HG03520 (cell line): Measurements from ENCODE around the gene MBNL1.
A peak's percentile ranks its signal among the peaks of the same experiment; 100 is the strongest.

Source experiments
- ATAC-seq: cut with Tn5 transposase; IDR thresholded peaks from one replicate; pipeline ENCODE4 v1.9.1; 2021; ENCODE audit warnings: mild to moderate bottlenecking, moderate library complexity; ENCODE audit not compliant: unreplicated experiment

MBNL1 gene

DNA sequence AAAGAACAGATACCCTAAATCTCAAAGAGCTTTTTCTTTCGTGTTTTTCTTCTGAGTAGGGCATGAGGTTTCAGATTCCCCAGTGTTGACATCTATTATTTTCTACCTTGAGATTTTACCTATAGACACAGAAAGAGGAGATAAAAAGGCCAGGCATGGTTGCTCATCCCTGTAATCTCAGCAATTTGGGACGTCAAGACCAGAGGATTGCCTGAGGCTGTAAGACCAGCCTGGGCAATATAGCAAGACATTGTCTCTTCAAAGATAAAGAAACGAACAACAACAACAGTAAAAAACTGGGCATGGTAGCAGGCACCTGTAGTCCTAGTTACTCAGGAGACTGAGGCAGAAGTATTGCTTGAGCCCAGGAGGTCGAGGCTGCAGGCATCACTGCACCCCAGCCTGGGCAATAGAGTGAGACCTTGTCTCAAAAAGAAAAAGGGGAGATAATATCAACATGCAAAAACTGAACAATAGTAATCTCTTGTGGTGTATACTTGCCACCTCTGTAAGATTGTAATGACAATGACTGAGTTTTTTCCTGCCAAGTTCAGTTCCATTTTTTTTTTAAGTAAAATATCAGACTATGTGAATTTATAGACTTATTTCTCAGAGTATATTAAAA lies 71.3 kb downstream of the MBNL1 start:
- no peak for ATAC-seq

DNA sequence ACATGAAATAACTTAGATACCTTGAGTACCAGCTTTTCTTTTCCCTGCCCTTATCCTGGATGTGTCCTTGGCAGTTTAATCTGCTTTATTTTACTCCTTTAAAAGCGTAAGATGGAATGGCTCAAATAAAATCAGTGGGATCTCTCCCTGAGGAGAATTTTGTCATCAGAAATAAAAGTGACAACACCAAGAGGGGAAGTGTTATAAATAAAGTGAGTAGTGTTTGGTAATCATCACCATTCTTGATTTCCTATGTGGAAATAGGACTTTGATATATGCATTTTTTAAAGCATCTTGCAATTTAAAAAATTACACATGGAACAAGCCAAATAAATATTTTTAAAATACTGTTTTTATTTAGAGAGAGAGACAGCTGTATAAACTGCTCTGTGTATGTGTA lies 76.5 kb downstream of the MBNL1 start:
- no peak for ATAC-seq

DNA sequence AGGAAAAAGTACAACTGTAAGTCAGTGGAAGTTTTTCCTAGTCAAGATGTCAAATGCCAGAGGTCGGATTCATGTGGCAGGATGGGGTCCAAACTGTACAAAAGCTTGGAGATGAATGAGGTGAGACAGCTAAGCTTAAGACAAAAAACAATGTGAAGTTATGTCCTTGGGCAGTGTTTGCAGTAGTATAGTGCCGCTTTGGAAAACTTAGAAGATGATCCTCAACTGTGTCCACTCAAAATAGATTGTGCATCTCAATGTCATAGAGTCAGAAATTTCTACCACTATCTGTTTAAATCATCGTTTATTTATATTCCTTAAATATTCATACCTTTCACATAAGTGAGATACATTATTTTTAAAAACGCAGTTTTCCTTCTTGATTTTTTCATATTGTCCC lies 77.3 kb downstream of the MBNL1 start:
- ATAC-seq, result no peak

DNA sequence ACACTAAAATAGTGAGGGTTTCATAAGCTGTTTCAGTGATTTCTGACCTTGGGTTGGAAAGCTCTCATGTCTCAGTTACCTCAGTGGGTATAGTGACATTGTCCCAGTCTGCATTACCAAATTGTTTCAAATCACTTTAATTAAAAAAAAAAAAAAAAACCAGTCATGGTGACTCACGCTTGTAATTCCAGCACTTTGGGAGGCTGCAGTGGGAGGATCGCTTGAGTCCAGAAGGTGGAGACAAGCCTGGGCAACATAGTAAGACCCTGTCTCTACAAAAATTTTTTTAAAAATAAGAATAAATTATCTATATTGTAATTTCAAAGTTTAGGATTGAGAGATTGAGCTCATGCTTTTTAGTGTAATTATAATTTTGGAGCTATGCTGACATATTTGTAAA lies 78.0 kb downstream of the MBNL1 start:
- ATAC-seq, result no peak

DNA sequence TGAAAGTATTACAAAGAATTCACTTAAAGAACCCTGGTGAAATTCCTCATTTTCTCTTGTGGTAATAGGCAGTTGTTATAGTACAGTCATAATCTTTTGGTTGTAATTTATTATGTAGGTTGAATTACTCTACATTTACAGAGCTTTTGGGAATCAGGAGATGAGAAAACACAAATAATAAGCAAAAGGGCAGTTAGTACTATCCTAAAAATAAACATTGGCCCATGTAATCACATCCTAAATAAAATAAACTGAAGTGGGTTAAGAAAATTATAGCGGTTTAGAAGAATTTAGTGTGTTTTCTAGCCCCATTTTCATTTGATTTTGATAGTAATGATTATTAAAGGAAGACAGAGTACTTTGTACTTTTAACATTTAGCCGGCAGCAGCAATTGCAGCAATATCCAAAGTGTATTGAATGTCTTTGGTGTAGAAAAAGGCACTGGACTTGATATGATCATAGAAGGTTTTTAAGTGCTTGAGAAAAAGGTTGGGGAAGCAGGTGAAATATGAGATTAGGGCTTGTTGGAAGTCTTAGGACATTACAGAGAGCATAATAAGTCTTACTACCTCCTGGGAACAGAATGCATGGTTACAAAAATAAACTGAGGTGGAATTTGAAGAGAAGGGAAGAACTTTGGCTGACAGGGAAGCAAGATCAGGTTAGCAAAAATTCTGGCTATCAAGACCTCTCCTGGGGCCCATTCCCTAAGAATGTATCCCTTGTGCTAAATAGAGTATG lies 79.9 kb downstream of the MBNL1 start:
- no peak for ATAC-seq

DNA sequence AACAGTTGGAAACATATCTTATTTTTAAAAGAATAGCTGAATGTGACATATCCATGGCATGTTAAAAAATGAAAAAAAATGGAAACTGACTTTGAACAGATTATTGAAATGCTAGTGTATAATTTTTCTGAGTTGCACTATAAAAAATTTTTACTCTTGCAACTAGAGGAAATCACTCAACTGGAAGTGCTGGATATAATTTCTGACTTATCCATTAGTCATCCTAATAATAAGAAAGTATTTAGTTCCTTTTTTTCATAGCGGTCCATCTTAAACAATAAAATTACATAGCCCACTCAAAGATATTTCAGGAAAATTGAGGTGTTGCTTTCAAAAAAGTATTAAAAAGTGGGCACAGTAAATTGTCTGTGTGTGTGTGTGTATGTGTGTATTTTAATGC lies 80.7 kb downstream of the MBNL1 start:
- ATAC-seq, result no peak

DNA sequence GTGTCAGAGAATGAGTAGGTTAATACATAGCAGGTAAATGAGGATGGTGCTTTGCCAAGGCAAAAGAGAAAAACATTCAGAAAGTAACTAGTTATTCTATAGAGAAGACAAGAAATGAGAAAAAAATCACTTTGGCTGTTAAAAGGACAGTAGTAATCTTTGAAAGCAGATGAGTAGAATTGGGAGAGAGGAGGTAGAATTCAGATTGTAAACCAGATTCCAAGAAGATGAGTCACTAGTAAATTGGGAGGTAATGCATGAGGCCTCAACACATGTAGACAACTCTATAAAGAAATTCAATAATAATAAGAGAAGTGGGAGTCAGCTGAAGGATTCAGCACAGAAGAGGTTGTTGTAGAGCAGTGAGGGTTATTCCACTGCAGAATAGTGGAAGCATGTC lies 81.4 kb downstream of the MBNL1 start:
- no peak for ATAC-seq

DNA sequence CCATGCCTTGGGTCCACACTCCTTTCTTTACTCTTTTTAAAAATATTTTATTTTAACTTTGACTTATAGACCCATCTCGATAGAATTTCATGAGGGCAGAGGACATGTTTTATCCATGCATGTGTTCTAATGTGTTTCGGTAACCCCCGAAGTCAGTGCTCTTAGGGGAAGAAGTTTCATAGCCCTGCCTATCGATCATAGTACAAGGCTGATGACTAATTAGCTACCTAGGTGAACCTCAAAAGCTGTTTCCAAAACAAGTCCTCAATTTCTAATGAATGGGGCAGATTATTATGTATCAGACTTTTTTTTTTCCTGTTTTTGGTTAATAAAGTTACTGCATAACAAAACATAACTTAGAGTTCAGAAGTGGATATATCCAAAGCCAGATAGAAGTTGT lies 82.0 kb downstream of the MBNL1 start:
- no peak for ATAC-seq

DNA sequence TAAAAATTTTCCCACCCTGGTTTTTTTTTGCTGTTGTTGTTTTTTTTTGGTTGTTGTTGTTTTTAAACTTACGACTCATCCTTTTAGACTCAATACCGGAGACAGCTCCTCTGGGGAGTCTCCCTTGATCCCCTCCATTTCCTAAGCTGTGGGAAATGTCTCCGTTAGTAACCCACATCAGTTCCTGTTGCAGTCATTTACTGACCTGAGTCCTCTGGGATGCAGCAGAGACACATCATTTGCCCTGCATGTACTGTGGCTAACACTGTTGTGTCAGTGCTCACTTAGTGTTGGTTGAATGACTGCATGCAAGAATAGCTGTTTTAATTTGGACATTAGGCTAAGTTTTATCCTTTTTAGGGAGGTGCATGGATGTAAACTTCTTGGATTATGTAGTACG lies 83.8 kb downstream of the MBNL1 start:
- ATAC-seq, result no peak

DNA sequence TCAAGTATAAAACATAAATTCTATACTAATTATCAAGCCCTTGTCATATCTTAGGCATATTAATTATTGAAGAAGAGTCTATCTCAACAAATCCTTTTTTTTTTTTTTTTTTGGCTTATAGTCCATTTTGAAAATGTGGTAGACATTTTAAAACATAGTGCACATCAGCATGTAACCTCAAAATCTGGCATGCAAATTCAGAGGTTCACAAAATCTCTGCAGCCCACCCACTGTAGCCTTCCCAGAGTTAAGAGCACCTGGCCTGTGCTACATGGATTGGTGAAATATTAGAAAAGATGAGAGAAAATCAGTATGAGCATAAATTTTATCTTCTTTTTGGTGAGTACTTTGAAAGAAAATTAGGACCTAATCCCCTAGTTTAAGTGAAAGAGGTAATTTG lies 84.8 kb downstream of the MBNL1 start:
- ATAC-seq, result no peak

DNA sequence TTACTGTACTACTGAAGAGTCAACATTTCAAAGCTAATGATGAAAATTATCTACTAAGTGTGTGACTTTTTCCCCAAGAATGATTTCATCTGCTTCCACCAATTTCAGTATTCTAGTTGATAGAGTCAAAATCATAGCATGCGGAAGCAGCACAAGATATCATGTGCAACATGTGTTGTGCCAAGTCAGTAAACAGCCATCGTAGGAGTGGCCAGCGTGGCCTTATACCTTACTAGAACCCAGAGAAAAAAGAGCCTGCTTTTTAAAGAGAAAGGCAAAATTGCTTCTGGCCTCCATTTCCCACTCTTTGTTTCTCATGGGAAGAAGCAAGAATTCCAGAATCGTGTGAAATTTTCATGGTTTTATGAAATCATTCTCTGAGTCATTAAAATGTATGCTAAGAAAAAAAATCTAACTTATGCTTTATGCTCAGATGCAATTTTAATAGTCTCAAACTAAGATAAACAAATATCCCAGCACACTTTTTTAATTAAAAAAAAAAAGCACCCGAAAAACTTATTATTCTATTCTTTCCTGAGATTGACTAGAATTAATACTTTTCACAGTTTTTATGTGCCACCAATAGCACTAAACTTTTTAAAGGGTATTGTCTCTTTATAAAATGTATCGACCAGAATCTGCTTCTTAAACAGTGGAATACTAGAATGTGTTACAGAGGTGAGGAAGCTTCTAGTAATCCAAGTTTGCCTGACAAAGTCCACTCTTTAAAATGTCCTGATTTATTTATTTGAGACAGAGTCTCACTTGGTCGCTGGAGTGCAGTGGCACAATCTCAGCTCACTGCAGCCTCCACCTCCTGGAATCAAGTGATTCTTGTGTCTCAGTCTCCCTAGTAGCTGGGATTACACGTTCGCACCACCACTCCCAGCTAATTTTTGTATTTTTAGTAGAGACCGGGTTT lies 87.3 kb downstream of the MBNL1 start:
- ATAC-seq, result no peak

DNA sequence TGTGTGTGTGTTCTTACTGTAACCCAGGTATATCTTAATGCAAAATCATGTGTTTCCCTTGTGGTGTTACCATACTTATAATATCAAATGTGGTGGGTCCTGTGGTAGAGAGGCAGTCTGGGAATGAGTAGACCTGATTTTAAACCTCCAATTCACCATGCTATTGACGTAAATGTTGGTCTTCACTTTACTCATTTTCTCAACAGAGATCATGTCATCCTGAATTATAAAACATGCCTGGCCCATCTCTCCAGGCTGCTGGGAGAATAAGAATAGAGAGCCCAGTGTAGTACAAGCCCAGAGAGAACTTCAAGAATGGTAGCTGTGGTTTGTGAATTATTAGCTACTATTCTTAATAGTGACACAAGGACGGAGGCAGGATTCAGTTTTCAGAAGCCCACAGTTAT lies 88.1 kb downstream of the MBNL1 start:
- peak; percentile 63 for ATAC-seq

DNA sequence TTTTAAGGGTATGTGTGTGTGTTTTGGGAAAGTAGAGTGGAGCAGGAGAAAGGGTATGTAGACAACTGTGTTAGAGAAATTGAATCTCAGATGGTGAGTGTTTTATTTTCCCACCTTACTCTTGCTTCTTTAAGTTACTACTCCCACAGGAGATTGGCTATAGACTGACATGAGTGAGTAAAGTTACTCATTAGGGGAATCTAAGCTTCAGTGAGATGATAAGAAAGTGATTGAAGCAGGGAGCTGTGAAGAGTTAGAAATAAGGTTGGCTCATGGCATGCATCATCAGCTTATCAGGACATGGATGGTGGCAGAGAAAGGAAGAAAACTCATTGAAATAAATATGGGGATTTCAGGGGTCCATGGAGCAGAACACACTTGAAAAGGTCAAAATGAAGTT lies 88.9 kb downstream of the MBNL1 start:
- ATAC-seq, result no peak

DNA sequence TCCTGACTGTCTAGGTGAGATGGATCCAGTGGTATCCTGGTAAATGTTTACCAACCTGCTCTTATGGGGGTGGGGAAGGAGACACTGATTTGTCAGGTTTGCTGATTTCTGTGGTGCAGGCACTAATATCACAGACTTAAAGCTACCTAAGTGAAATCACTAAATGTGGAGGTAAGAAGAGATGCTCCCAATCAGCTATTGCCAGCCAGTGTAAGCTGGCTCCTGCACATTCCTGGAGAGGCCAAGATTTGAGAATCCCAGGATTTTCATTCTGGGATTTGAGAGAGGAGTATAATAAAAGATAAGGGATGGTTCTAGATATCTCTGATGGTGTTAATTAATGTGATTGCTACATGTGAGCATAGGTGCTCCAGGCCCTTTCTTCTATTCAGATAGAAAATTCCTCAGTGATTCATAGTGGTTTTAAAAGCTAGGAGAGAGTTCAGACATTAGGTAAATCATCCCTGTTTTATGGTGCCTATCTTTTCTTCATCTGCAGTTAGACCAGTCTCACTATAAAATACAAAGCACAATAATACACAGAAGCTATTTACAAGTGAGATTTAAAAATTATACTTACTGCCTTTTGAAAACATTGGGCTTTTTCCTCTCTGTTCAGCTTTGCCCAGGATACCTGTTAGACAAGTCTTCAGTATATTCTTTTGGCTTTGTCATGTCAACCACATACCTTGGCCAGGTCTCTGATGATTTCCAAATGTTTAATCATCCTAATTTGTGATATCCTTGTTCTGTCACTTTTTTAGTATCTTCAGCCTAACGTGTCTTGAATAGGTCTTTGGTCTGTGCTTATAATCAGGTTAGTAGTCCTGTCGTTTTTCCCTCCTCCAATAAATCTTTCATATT lies 90.9 kb downstream of the MBNL1 start:
- ATAC-seq, result no peak

DNA sequence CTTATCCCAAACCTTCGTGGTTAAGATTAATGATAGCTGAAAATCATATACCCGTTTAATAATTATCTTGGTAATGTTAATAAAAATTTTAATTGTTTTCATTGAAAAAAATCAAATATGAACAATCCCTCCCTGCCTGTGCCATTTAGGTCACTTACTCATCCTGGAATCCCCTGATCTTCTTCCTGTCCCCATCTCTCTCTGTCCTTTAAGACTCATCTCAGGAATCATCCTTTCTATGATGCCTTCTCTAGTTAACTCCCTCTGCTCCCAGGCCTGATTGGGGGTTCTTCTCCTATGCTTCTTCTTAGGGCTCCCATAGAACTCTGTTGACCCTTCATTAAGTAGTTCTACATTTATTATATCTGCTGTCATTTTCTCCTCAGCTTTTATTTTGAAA lies 91.6 kb downstream of the MBNL1 start:
- no peak for ATAC-seq

DNA sequence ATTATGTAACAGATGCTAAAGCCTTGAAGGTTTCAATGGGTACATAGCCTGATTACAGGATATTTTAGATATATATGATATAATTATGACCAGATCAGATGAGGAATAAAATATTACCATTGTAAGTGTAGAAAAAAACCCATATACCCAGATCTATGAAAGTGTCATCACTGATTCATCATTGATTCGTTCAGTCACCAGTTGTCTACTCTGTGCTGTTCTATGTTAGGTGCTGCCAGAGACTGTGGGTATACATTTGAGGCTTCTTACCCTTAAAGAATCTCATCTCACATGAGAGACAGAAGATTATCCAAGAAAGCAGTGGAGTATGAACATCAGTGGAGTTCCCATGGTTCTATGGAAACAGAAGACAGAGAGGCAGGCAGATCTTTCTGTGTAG lies 92.2 kb downstream of the MBNL1 start:
- no peak for ATAC-seq

DNA sequence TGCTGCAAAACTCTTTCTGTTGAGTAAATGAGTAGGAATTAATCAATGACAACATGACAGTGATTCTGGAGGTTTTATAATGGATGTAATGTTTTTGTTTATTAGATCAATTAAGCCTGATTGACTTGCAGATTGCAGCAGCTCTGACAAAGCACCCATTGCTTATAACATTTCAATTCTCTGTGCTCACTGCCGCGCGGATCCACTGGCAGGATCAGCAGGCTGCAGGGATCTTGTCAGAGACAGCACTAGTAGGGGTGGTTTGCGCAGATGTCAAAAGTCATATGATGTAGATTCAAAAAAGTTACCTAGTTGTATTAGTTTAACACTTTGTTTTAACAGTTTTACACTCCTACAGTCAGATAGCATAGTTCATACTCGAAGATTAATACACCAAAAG lies 93.4 kb downstream of the MBNL1 start:
- no peak for ATAC-seq

DNA sequence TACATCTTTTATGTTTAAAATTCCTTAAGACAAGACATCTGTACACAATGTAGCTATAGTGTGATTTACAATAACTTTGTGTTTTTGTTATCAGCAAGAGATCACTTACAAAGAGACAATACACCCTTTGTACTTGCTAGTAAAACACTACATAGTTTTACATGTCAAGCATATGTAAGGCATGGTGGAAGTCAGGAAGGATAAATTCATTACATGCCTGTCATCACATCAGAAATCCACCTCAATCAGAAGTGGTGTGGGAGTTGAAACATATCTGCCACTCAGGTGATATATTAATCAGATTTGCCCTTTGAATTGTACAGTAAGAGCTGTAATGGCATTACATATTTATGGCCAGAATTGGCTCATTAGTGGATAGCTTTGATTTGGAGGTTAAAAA lies 95.5 kb downstream of the MBNL1 start:
- ATAC-seq, result no peak

DNA sequence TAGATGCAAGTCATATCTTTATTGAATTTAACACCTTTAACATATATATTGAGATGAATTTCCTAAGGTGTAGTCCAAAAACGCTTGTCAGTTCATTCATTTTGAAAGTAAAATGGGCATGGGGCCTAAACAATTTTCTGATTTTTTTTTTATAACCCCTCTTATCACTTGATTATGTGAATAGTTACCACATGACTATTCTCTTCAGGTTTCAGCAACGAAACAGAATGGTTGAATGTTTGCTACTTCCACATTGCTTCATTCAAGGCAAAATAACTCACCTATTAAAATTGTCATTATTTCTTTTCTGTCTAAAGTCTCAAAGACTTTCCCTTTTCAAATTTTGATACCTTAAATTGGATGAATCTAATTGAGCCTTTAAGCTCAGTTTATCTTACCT lies 96.4 kb downstream of the MBNL1 start:
- ATAC-seq, result no peak

DNA sequence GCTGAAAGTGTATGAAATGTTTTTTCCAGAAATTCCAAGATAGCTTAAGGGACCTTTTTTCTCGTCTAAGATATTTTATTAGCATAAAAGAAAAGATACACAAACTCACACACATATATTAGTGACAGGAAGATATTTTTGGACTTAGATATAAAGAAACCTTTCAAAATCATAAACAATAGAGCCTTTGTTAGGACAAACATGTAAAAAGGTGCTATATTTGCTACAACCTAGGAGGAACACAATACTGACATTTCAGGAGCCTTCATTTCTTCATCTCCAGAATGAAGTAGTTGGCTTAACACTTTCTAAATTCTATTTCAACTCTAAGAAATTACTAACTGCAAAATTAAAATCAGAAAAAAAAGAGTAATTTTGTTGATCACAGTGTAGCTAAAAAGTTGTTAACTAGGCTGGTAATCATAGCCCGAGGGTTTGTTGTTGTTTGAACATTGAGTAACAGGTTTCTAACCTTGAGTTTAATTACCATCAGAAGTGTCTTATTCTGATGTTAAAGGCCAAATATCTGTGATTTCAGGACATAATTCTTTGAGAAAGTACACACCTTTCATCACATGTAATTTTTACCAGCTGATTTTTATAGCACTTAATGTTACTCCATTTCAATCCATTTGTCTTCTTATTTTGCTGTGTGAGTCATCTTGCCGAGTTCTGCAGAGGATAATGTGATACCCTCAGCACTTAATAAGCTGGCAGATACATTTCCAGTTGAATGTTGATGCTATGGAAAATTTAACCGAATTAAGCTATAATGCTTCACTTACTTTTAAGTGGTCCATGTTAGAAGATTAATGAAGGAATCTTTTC lies 97.3 kb downstream of the MBNL1 start:
- no peak for ATAC-seq
